Left ventricle myocardium inferior (tissue), 1 donor: Measurements from ENCODE around the gene TULP4. TPM values are rescaled to one million over a fixed set of nuclear protein-coding genes. Genes with fewer than 3 reads are reported as not detected.
"Not testable (repeated sequence)": the region's sequence is repeated elsewhere in the genome, so short reads cannot be mapped to it uniquely, and the experiment has no call there.

ENCODE experiments used
- DNase-seq: peaks from one replicate; pipeline ENCODE4 v3.0.0-alpha.2; 2020
- H3K27ac ChIP-seq: fragments of 200-600 bp; replicated peaks from 2 replicates; pipeline ENCODE4 v1.8.0; 2021
- H3K27me3 ChIP-seq: fragments of 200-600 bp; 2 replicates; pipeline ENCODE4 v1.8.0; 2021; ENCODE audit warnings: low read depth
- H3K36me3 ChIP-seq: fragments of 200-600 bp; 2 replicates; pipeline ENCODE4 v1.8.0; 2021
- H3K4me1 ChIP-seq: fragments of 200-600 bp; 2 replicates; pipeline ENCODE4 v1.8.0; 2021
- H3K4me3 ChIP-seq: fragments of 200-600 bp; 2 replicates; pipeline ENCODE4 v1.8.0; 2021; ENCODE audit warnings: mild to moderate bottlenecking, moderate library complexity
- H3K9me3 ChIP-seq: fragments of 200-600 bp; replicated peaks from 2 replicates; pipeline ENCODE4 v1.8.0; 2021
- intact Hi-C: fragments of 100-400 bp; cut with micrococcal nuclease; formaldehyde crosslinking; loops from one replicate; pipeline ENCODE4 v1.11.0; 2022
- total RNA-seq: library from RNA; stranded (reverse); fragmentation: NEBNext Ultra II Directional; extraction: Animal tissue kit (Norgen Biotek cat#: 25700); gene quantifications from one replicate; pipeline ENCODE4 v1.2.1, GENCODE V29; 2021
- TF ChIP-seq, protein P1 (sequence below): fragments of 200-600 bp; IDR thresholded peaks from 2 replicates; pipeline ENCODE4 v1.8.0; 2021; ENCODE audit warnings: antibody characterized with exemption, mild to moderate bottlenecking, borderline replicate concordance
- donor health status: DM: no; HTN: yes; CAD: no; lungs with severe emphysema.

Gene TULP4
- total RNA-seq, 1 donor from 2014 or later = 111 TPM

DNA sequence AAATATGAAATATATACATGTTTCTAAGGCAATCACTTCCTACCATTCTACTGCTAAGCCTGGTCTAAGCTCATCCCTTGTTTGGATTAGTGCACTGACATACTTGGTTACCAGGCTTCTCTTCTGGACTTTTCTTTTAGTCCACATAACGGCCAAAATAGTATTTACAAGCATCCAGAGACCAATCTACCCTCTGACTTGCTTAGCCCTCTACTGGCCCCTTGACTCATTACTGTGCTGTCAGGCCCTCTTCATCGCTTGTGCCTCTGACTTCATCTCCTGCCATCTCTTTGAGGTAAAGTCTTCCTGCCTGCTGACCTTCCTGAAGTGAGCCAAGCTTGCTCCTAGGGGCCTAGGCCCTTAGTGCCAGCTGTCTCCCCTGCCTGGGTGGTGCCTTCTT, 35.1 kb downstream of the TULP4 start:
- Histone ChIP-seq H3K36me3 (peaks cover 4% of the 10 kb centered on the region), H3K27ac (no peak overlapping the region), H3K4me3 (no peak overlapping the region), H3K4me1 (no peaks in the 10 kb centered on the region), H3K27me3 (no peaks in the 10 kb centered on the region), H3K9me3 (peaks cover 13% of the 10 kb centered on the region)
- no peak for DNase-seq
- intact Hi-C loops = no loop called here
- TF ChIP-seq, protein P1, sequence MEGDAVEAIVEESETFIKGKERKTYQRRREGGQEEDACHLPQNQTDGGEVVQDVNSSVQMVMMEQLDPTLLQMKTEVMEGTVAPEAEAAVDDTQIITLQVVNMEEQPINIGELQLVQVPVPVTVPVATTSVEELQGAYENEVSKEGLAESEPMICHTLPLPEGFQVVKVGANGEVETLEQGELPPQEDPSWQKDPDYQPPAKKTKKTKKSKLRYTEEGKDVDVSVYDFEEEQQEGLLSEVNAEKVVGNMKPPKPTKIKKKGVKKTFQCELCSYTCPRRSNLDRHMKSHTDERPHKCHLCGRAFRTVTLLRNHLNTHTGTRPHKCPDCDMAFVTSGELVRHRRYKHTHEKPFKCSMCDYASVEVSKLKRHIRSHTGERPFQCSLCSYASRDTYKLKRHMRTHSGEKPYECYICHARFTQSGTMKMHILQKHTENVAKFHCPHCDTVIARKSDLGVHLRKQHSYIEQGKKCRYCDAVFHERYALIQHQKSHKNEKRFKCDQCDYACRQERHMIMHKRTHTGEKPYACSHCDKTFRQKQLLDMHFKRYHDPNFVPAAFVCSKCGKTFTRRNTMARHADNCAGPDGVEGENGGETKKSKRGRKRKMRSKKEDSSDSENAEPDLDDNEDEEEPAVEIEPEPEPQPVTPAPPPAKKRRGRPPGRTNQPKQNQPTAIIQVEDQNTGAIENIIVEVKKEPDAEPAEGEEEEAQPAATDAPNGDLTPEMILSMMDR = no peak

DNA sequence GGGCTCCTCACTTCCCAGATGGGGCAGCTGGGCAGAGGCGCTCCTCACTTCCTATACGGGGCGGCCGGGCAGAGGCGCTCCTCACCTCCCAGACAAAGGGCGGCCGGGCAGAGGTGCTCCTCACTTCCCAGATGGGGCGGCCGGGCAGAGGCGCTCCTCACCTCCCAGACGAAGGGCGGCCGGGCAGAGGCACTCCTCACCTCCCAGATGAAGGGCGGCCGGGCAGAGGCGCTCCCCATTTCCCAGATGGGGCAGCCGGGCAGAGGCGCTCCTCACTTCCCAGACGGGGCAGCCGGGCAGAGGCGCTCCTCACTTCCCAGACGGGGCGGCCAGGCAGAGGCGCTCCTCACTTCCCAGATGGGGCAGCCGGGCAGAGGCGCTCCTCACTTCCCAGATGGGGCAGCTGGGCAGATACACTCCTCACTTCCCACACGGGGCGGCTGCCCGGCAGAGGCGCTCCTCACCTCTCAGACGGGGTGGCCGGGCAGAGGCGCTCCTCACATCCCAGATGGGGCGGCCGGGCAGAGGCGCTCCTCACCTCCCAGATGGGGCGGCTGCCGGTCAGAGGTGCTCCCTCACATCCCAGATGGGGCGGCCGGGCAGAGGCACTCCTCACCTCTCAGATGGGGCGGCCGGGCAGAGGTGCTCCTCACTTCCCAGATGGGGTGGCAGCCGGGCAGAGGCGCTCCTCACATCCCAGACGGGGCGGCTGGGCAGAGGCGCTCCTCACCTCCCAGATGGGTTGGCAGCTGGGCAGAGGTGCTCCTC, 36.7 kb downstream of the TULP4 start:
- H3K4me1 ChIP-seq, DNase-seq, H3K27me3 ChIP-seq, intact Hi-C loops, H3K36me3 ChIP-seq, H3K27ac ChIP-seq, H3K4me3 ChIP-seq: not testable (repeated sequence)
- peaks cover 13% of the 10 kb centered on the region for H3K9me3 ChIP-seq

DNA sequence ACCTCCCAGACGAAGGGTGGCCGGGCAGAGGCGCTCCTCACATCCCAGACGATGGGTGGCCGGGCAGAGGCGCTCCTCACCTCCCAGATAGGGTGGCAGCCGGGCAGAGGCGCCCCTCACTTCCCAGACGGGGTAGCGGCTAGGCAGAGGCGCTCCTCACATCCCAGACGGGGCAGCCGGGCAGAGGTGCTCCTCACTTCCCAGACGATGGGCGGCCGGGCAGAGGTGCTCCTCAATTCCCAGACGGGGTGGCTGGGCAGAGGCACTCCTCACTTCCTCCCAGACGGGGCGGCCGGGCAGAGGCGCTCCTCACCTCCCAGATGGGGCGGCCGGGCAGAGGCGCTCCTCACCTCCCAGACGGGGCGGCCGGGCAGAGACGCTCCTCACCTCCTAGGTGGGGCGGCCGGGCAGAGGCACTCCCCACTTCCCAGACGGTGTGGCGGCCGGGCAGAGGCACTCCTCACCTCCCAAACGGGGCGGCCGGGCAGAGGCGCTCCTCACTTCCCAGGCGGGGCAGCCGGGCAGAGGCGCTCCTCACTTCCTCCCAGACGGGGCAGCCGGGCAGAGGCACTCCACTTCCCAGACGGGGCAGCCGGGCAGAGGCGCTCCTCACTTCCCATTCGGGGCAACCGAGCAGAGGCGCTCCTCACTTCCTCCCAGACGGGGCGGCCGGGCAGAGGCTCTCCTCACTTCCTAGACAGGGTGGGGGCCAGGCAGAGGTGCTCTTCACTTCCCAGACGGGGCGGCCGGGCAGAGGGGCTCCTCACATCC, 37.4 kb downstream of the TULP4 start:
- H3K27me3 ChIP-seq, H3K36me3 ChIP-seq, H3K4me1 ChIP-seq, intact Hi-C loops, H3K4me3 ChIP-seq, DNase-seq, H3K27ac ChIP-seq: not testable (repeated sequence)
- peaks cover 13% of the 10 kb centered on the region for H3K9me3 ChIP-seq

DNA sequence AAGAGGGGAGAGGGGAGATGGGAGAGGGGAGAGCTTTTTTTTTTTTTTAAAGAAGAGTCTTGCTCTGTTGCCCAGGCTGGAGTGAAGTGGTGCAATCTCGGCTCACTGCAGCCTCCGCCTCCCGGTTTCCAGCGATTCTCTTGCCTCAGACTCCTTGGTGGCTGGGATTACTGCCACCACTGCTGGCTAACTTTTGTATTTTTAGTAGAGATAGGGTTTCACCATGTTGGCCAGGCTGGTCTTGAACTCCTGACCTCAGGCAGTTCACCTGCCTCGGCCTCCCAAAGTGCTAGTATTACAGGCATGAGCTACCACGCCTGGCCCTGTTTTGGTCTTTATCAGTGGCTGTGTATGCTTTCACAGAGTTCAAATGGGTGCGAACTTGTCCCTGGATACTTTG, 38.5 kb downstream of the TULP4 start:
- intact Hi-C loops = not testable (repeated sequence)

DNA sequence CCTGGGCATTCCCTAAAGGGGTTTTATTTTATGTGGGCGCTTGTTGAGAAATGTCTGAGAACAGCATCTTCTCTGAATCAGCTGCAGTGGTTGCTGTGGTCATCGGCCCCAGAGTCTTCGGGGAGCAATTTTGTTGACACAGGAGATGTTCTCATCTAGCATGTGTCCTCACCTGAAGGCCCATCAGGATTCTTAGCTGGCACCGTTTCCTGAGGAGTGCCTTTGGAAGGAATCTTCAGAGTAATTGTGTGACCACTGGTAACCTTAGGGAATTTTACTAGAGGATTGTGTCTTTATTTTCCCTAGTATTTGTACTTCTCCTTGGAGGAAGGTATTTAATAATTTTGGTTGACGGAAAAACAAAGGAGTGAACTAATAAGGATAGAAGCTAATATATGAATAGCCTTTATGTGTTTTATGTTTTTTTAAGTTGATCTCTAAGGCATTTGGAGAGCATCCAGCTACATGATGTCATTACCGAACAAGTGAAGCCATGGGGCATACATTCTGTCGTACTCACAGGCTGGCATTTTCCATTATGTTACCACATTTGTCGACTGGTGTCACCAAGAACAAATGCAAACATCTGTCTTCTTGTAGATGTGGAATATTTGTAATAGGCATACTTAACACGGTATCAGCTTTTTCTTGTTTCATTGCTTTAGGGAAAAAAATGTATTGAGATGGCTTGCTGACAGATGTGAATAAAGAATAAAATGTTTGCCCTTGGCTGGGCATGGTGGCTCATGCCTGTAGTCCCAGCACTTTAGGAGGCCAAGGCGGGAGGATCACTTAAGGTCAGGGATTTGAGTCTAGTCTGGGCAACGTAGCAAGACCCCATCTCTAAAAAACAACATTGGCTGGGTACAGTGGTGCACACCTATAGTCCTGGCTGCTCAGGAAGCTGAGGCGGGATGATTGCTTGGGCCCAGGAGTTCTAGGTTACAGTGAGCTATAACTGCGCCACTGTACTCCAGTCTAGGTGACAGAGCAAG, 41.9 kb downstream of the TULP4 start:
- H3K4me3 ChIP-seq = no peak overlapping the region
- H3K36me3 ChIP-seq = no peaks in the 10 kb centered on the region
- H3K27me3 ChIP-seq = no peaks in the 10 kb centered on the region
- no peak overlapping the region for H3K27ac ChIP-seq
- intact Hi-C loops = no loop called here
- peaks cover 10% of the 10 kb centered on the region for H3K4me1 ChIP-seq
- DNase-seq = no peak
- no peaks in the 10 kb centered on the region for H3K9me3 ChIP-seq
- TF ChIP-seq, protein P1 = no peak

More for the DNA sequence above, 38.5 kb downstream of the TULP4 start:
- not testable (repeated sequence) for H3K27me3 ChIP-seq, H3K9me3 ChIP-seq, H3K4me1 ChIP-seq, H3K4me3 ChIP-seq, H3K27ac ChIP-seq, H3K36me3 ChIP-seq, DNase-seq

DNA sequence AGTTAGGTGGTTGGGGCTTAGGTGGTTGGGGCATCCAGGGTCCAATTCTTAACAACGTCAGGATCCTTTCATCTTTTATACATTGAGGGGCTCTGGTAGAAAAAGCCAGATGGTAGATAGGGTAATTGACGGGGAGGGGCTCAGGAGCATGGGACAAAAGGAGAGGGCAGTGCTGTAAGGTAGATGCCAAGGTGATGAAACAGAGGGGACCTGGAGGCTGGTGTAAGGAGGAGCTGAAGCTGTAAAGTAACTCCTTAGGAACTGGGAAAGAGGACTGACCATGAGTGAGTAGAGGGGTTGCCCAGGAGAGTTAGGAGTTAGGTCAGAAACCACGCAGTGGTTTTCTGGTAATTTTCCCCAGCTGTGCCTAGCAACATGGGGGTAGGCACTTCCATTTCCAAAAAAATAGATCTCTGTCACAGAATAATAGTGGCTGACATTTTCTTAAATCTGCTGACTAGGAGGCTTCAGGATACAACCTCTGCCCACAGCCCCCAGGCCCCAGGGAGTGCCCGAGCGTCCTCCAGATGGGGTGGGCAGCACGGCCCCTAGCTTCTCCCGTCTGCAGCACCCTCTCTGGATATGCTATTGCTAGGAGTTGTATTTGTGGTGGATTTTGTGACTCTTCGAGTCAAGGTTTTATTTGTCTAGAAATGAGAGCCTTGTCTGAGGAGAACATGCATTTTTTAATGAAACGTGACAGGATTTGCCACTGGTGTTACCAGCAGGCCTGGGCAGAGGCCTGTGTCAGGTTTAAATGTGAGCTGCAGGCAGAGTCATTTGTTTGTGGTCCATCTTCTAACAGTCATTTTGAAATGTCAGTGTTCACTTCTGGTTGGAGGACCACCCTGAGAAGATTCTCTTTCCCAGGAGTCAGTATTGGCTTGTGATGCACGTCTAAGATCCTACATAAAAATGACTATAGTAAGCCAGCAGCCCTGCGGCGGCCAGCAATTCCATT, 44.6 kb downstream of the TULP4 start:
- no peak for DNase-seq
- H3K36me3 ChIP-seq = no peaks in the 10 kb centered on the region
- no peak overlapping the region for H3K27ac ChIP-seq
- H3K4me1 ChIP-seq = peaks cover 14% of the 10 kb centered on the region
- H3K27me3 ChIP-seq = no peaks in the 10 kb centered on the region
- intact Hi-C loops = no loop called here
- no peaks in the 10 kb centered on the region for H3K9me3 ChIP-seq
- TF ChIP-seq, protein P1 = no peak
- no peak overlapping the region for H3K4me3 ChIP-seq
